ENCODE results near the gene SYPL1. TPM values are rescaled to one million over a fixed set of nuclear protein-coding genes. Genes with fewer than 3 reads are reported as not detected.
A peak's percentile ranks its signal among the peaks of the same experiment; 100 is the strongest.

Gene SYPL1
- total RNA-seq, 4 donors from 2014 or later = 119 to 165 (median 132) TPM

DNA sequence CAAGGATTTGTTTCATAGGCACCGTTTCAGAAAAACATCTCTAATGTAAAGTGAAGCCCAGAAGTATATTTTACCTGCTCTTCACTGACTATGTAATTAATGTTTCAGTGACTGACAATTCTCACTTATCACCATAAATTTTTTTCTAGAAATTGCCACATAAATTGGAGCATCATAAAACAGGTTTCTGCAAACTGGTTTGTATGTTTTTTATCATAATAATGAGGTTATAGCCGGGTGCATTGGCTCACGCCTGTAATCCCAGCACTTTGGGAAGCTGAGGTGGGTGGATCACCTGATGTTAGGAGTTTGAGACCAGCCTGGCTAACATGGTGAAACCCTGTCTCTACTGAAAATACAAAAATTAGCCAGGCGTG, 39.4 kb downstream of the SYPL1 start:
- H3K27me3 ChIP-seq = no peaks in the 10 kb centered on the region
- H3K4me1 ChIP-seq = peaks cover 38 to 53% of the 10 kb centered on the region in 2 donors
- no peaks in the 10 kb centered on the region for H3K9me3 ChIP-seq
- TF ChIP-seq, protein P1, sequence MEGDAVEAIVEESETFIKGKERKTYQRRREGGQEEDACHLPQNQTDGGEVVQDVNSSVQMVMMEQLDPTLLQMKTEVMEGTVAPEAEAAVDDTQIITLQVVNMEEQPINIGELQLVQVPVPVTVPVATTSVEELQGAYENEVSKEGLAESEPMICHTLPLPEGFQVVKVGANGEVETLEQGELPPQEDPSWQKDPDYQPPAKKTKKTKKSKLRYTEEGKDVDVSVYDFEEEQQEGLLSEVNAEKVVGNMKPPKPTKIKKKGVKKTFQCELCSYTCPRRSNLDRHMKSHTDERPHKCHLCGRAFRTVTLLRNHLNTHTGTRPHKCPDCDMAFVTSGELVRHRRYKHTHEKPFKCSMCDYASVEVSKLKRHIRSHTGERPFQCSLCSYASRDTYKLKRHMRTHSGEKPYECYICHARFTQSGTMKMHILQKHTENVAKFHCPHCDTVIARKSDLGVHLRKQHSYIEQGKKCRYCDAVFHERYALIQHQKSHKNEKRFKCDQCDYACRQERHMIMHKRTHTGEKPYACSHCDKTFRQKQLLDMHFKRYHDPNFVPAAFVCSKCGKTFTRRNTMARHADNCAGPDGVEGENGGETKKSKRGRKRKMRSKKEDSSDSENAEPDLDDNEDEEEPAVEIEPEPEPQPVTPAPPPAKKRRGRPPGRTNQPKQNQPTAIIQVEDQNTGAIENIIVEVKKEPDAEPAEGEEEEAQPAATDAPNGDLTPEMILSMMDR (IDR thresholded peaks at IDR 0.05) = no peak
- TF ChIP-seq POLR2A (IDR thresholded peaks at IDR 0.05) = no peak
- no peak overlapping the region for H3K4me3 ChIP-seq (replicated peaks in 1 of 3)
- 76% methylated on average over 4 of the region's 4 CpGs for WGBS, 2 donors
- no peak for DNase-seq
- H3K36me3 ChIP-seq = no peaks in the 10 kb centered on the region
- H3K27ac ChIP-seq = peak overlapping the region; percentile 68 to 96 (median 91)
- intact Hi-C loops (cut with DNase I) = loop anchor here (5.0 kb wide), 1 partner anchor 35 kb away; no protein-coding TSS in a partner anchor

DNA sequence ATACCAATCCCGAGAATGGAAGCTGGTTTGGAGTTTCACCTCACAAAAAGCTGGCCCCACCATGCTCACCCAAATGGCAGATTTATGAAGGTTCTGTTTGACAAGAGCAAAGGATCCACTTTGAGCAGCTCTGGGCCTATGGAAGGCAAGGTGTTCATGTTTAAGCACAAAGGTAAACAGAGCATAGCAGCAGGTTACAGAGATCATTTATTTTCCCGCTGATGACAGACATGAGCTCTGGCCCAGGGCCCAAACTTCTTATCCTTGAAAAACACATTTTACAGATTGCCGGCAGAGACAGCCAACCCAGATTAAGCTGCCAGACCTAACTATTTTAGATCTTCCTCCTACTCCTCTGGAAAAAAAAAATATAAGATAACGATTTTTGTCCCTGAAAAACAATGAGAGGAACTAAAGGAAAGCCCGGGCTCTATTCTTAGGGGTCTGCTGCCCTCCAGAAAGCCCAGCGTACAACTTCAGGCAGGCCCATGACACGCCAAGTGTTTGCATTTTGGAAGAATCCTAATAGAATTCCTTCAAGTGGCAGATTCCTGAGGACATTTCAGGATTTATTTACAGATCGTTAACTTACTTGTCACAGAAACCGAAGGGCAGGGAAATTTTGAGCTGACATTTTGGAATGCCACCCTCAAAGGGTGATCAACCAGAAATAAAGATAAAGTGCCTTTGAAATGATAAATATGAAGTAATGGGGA, 40.0 kb downstream of the SYPL1 start:
- no peaks in the 10 kb centered on the region for H3K36me3 ChIP-seq
- TF ChIP-seq POLR2A (IDR thresholded peaks at IDR 0.05) = no peak
- TF ChIP-seq, protein P1 (IDR thresholded peaks at IDR 0.05) = no peak
- H3K27ac ChIP-seq = peak overlapping the region; percentile 68 to 96 (median 91)
- H3K9me3 ChIP-seq = no peaks in the 10 kb centered on the region
- peaks cover 38 to 53% of the 10 kb centered on the region in 2 donors for H3K4me1 ChIP-seq
- DNase-seq = peak; percentile 55 to 68
- H3K4me3 ChIP-seq (replicated peaks in 1 of 3) = no peak overlapping the region
- no peaks in the 10 kb centered on the region for H3K27me3 ChIP-seq
- 23 to 25% methylated on average over 9 of the region's 9 CpGs for WGBS, 2 donors
- intact Hi-C loops (cut with DNase I) = loop anchor here (5.0 kb wide), 1 partner anchor 35 kb away; no protein-coding TSS in a partner anchor

DNA sequence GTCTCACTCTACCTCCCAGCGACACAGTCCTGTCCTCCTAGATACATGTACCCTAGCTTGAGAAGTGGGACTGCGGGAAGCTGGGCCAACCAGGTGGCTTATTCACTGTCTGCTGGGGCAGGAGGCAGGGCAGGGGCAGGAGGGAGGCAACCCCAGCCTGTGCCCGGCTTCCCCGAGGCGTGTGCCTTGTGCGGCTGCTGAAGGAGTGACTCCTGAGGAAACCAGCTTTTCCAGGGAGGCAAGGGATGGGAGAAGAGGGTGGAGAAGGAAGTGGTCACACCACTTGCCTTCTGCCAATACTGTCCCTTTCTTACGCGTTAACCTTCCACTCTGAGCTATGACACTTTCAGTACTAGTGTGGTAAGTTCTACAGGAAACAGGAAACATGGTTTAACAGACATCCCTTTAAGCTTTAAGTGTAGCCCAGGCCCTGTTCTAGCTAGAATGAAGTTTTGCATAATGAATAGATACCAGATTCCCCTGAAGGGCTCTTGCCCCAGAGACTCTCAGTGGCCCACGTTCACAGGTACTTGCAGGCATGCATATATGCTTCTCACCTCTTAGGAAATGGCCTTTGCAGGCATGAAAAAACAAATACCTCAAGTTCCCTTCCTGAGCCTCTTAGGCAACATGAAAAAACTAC, 40.6 kb downstream of the SYPL1 start:
- Histone ChIP-seq H3K4me3 (replicated peaks in 1 of 3) (no peak overlapping the region), H3K9me3 (no peaks in the 10 kb centered on the region), H3K27ac (peak overlapping the region; percentile 68 to 96 (median 91)), H3K27me3 (no peaks in the 10 kb centered on the region), H3K4me1 (peaks cover 38 to 55% of the 10 kb centered on the region in 2 donors), H3K36me3 (no peaks in the 10 kb centered on the region)
- 52 to 66% methylated on average over 9 of the region's 9 CpGs for WGBS, 2 donors
- peak in 1 of 2 donors; percentile 18 for DNase-seq
- intact Hi-C loops (cut with DNase I) = loop anchor here (5.0 kb wide), 1 partner anchor 36 kb away; no protein-coding TSS in a partner anchor
- TF ChIP-seq, protein P1 (IDR thresholded peaks at IDR 0.05) = no peak
- no peak for TF ChIP-seq POLR2A (IDR thresholded peaks at IDR 0.05)

DNA sequence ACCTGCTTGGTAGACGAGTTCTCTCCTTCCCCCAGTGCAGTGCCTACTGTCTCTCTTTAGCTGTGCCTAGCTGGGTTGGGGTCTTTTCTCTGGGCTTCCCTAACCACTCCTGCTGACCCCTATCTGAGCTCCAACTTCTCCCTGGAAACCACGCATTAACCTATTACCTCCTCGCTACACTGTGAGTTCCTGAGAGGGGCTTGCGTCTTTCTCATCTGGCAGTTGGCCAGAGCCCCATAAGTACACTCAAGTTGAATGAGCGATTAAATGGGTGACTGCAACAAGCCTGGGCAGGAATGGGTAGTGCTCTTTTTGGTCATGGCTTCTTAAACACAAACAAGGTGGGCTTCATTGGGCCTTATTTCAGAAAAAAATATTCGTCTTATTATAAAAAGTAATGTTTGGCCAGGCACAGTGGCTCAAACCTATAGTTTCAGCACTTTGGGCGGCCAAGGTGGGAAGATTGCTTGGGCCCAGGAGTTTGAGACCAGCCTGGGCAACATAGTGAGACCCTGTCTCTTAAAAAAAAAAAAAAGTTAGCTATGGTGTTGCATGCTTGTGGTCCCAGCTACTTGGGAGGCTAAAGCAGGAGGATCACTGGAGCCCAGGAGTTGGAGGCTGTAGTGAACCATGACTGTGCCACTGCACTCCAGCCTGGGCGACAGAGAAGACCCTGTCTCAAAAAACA, 41.4 kb downstream of the SYPL1 start:
- intact Hi-C loops (cut with DNase I) = loop anchor here (5.0 kb wide), 1 partner anchor 37 kb away; no protein-coding TSS in a partner anchor
- H3K27me3 ChIP-seq = no peaks in the 10 kb centered on the region
- WGBS, 2 donors = 48 to 50% methylated on average over 8 of the region's 8 CpGs
- H3K36me3 ChIP-seq = no peaks in the 10 kb centered on the region
- H3K4me1 ChIP-seq = peaks cover 45 to 59% of the 10 kb centered on the region in 2 donors
- DNase-seq = peak; percentile 53 to 58
- TF ChIP-seq, protein P1 (IDR thresholded peaks at IDR 0.05) = no peak
- no peak for TF ChIP-seq POLR2A (IDR thresholded peaks at IDR 0.05)
- no peak overlapping the region for H3K4me3 ChIP-seq (replicated peaks in 1 of 3)
- H3K9me3 ChIP-seq = no peaks in the 10 kb centered on the region
- peak overlapping the region; percentile 68 to 96 (median 91) for H3K27ac ChIP-seq

Measured in thyroid gland (tissue), 4 donors.